H1 (cell line): ENCODE data around the gene TRIM71. TPM values are rescaled to one million over a fixed set of nuclear protein-coding genes. Genes with fewer than 3 reads are reported as not detected.

Experiments used
- CTCF ChIA-PET: fragments of 300-600 bp; sonication (Branson Sonifier 250); formaldehyde crosslinking; loops from one replicate; lab custom pipeline; 2021; ENCODE audit not compliant: partially characterized antibody; lab: Charles Lee
- POLR2A ChIA-PET: fragments of 300-600 bp; sonication (Branson Sonifier 250); formaldehyde crosslinking; loops from one replicate; lab custom pipeline; 2021; ENCODE audit warnings: inconsistent platforms; ENCODE audit not compliant: partially characterized antibody; lab: Charles Lee
- DNase-seq, 2 experiments: peaks; one replicate each; pipeline versions ENCODE4 v3.0.0 to v3.0.0-alpha.2; 2010 to 2022; ENCODE audit warnings: low spot score in 2 of 2, low read depth in 1 of 2, mixed read lengths in 1 of 2
- FAIRE-seq: peaks from 2 replicates; lab custom pipeline; 2011; peaks lifted over from hg19 to GRCh38; lab: Jason Lieb, UNC
- H2AFZ ChIP-seq: 2 replicates; pipeline ENCODE4 v1.8.1; 2012; ENCODE audit warnings: low read length, inconsistent platforms
- H2AK5ac ChIP-seq: 2 replicates; pipeline ENCODE4 v1.6.1; 2013; ENCODE audit warnings: low read depth, low read length
- H2BK120ac ChIP-seq: replicated peaks from 2 replicates; pipeline ENCODE3; 2013; ENCODE audit warnings: low read depth, low read length, inconsistent platforms
- H2BK12ac ChIP-seq: 2 replicates; pipeline ENCODE4 v1.6.1; 2013; ENCODE audit warnings: low read depth, low read length
- H2BK15ac ChIP-seq: 2 replicates; pipeline ENCODE4 v1.6.1; 2013; ENCODE audit warnings: low read length
- H2BK20ac ChIP-seq: 2 replicates; pipeline ENCODE4 v1.6.1; 2013; ENCODE audit warnings: low read length
- H2BK5ac ChIP-seq: 2 replicates; pipeline ENCODE4 v1.6.1; 2013; ENCODE audit warnings: low read depth, low read length
- H3K14ac ChIP-seq: 2 replicates; pipeline ENCODE4 v1.6.1; 2013; ENCODE audit warnings: inconsistent platforms; ENCODE audit not compliant: insufficient read length
- H3K18ac ChIP-seq: 2 replicates; pipeline ENCODE4 v1.6.1; 2013; ENCODE audit warnings: low read length; ENCODE audit errors: extremely low read depth
- H3K23ac ChIP-seq: 2 replicates; pipeline ENCODE4 v1.6.1; 2013; ENCODE audit warnings: inconsistent platforms; ENCODE audit not compliant: insufficient read length
- H3K23me2 ChIP-seq: 2 replicates; pipeline ENCODE4 v1.6.1; 2013; ENCODE audit warnings: low read depth, low read length
- H3K27ac ChIP-seq: 2 replicates; pipeline ENCODE4 v1.6.1; 2011; ENCODE audit warnings: low read depth, low read length, inconsistent platforms
- H3K27me3 ChIP-seq, 4 experiments: replicated peaks in 1 of 4; 1 replicate in 1 of 4; 2 replicates in 3 of 4; pipeline versions ENCODE4 v1.6.1 to v1.8.1; 2011 to 2013; ENCODE audit warnings: low read length in 3 of 4, mild to moderate bottlenecking in 3 of 4, inconsistent platforms in 2 of 4, mixed read lengths in 2 of 4, moderate library complexity in 1 of 4; ENCODE audit not compliant: control insufficient read depth in 3 of 4, insufficient read depth in 3 of 4; ENCODE audit errors: extremely low read depth in 1 of 4
- H3K36me3 ChIP-seq, 4 experiments: 2 replicates each; pipeline versions ENCODE4 v1.6.1 to v1.8.1; 2011 to 2013; ENCODE audit warnings: mild to moderate bottlenecking in 4 of 4, low read length in 3 of 4, moderate library complexity in 2 of 4, control low read depth in 1 of 4, inconsistent platforms in 1 of 4; ENCODE audit not compliant: insufficient read depth in 4 of 4, control insufficient read depth in 2 of 4
- H3K4ac ChIP-seq: replicated peaks from 2 replicates; pipeline ENCODE3; 2013; ENCODE audit warnings: low read length, low read depth, mixed read lengths, inconsistent platforms; ENCODE audit not compliant: insufficient read length
- H3K4me1 ChIP-seq, 4 experiments: replicated peaks in 1 of 4; 1 replicate in 1 of 4; 2 replicates in 3 of 4; pipeline versions ENCODE4 v1.6.1 to v1.8.1; 2011 to 2013; ENCODE audit warnings: low read length in 3 of 4, inconsistent platforms in 2 of 4, mixed read lengths in 1 of 4; ENCODE audit not compliant: insufficient read depth in 4 of 4, control insufficient read depth in 3 of 4
- H3K4me2 ChIP-seq, 2 experiments: 2 replicates each; pipeline versions ENCODE4 v1.6.1 to v1.8.1; 2011 to 2013; ENCODE audit warnings: low read depth in 2 of 2, low read length in 2 of 2, control low read depth in 1 of 2, inconsistent platforms in 1 of 2, mild to moderate bottlenecking in 1 of 2; ENCODE audit not compliant: insufficient read depth in 1 of 2
- H3K4me3 ChIP-seq, 4 experiments: fragments of 200-600, 300-600 bp in 1 of 4; sonication (generic), shearing (Covaris generic), sonication (Bioruptor Twin) in 1 of 4; 2 replicates each; pipeline versions ENCODE4 v1.5.1 to v1.8.1; 2011 to 2016; ENCODE audit warnings: low read length in 4 of 4, low read depth in 3 of 4, control low read depth in 2 of 4, inconsistent platforms in 2 of 4, mild to moderate bottlenecking in 2 of 4, mixed read lengths in 1 of 4, moderate library complexity in 1 of 4; ENCODE audit not compliant: insufficient read depth in 2 of 4; ENCODE audit errors: extremely low read depth in 1 of 4
- H3K56ac ChIP-seq: replicated peaks from 2 replicates; pipeline ENCODE3; 2013; ENCODE audit warnings: low read depth, mild to moderate bottlenecking, mixed read lengths, low read length, inconsistent platforms; ENCODE audit not compliant: insufficient read length
- H3K79me1 ChIP-seq: 2 replicates; pipeline ENCODE4 v1.6.1; 2013; ENCODE audit warnings: low read depth, low read length, control low read depth
- H3K79me2 ChIP-seq, 2 experiments: 2 replicates each; pipeline versions ENCODE4 v1.6.1 to v1.8.1; 2012 to 2013; ENCODE audit warnings: low read length in 2 of 2, mild to moderate bottlenecking in 2 of 2, inconsistent platforms in 1 of 2; ENCODE audit not compliant: insufficient read depth in 2 of 2, control insufficient read depth in 1 of 2
- H3K9ac ChIP-seq, 4 experiments: replicated peaks in 1 of 4; 1 replicate in 1 of 4; 2 replicates in 3 of 4; pipeline versions ENCODE4 v1.6.1 to v1.8.1; 2011 to 2013; ENCODE audit warnings: low read depth in 3 of 4, low read length in 3 of 4, control low read depth in 2 of 4, mild to moderate bottlenecking in 2 of 4, moderate library complexity in 2 of 4, inconsistent platforms in 1 of 4; ENCODE audit errors: extremely low read depth in 1 of 4
- H3K9me3 ChIP-seq, 2 experiments: 2 replicates each; pipeline versions ENCODE4 v1.6.1 to v1.8.1; 2012 to 2013; ENCODE audit warnings: mild to moderate bottlenecking in 2 of 2, moderate library complexity in 2 of 2, control low read depth in 1 of 2, inconsistent platforms in 1 of 2, low read depth in 1 of 2, low read length in 1 of 2, mixed read lengths in 1 of 2; ENCODE audit not compliant: insufficient read depth in 2 of 2
- H4K20me1 ChIP-seq, 2 experiments: replicated peaks in 1 of 2; 2 replicates each; pipeline versions ENCODE3 to v1.8.1; 2011 to 2013; ENCODE audit warnings: inconsistent platforms in 2 of 2, low read length in 2 of 2, mild to moderate bottlenecking in 1 of 2; ENCODE audit not compliant: insufficient read depth in 2 of 2, control insufficient read depth in 1 of 2
- H4K5ac ChIP-seq: 2 replicates; pipeline ENCODE4 v1.6.1; 2013; ENCODE audit warnings: low read length, low read depth, mixed read lengths, inconsistent platforms; ENCODE audit not compliant: insufficient read length
- H4K8ac ChIP-seq: 2 replicates; pipeline ENCODE4 v1.8.0; 2013; ENCODE audit warnings: mild to moderate bottlenecking, moderate library complexity, low read length, inconsistent platforms; ENCODE audit not compliant: insufficient read depth; ENCODE audit errors: extremely low read depth
- H4K91ac ChIP-seq: replicated peaks from 2 replicates; pipeline ENCODE3; 2013; ENCODE audit warnings: low read length, mixed read lengths, inconsistent platforms; ENCODE audit not compliant: insufficient read length
- ATF3 ChIP-seq: IDR thresholded peaks from 2 replicates; pipeline ENCODE4 v1.6.1; 2011; ENCODE audit warnings: low read depth, mild to moderate bottlenecking, low read length; ENCODE audit not compliant: insufficient read depth
- CBX5 ChIP-seq: fragments of 300-800, 300-1000 bp; sonication (generic); IDR thresholded peaks from 2 replicates; pipeline ENCODE4 v1.7.1; 2016; ENCODE audit warnings: antibody characterized with exemption, low read length, low read depth
- JUND ChIP-seq: IDR thresholded peaks from 2 replicates; pipeline ENCODE4 v1.6.1; 2011; ENCODE audit warnings: mild to moderate bottlenecking, improper control_type of control experiment, low read length
- POU5F1 ChIP-seq: IDR thresholded peaks from 2 replicates; pipeline ENCODE4 v1.6.1; 2011; ENCODE audit warnings: low read depth, mild to moderate bottlenecking, low read length, moderate library complexity
- TAF7 ChIP-seq: optimal IDR thresholded peaks from 2 replicates; pipeline ENCODE3; 2011; ENCODE audit warnings: low read depth, mild to moderate bottlenecking, inconsistent platforms, low read length, moderate library complexity, borderline replicate concordance
- TBP ChIP-seq: IDR thresholded peaks from 2 replicates; pipeline ENCODE4 v1.6.1; 2011; ENCODE audit warnings: low read depth, low read length, improper control_type of control experiment
- TEAD4 ChIP-seq: IDR thresholded peaks from 2 replicates; pipeline ENCODE4 v1.6.1; 2012; ENCODE audit warnings: low read depth, low read length, inconsistent platforms, mixed read lengths
- WGBS, 2 experiments: shearing (Covaris generic) in 1 of 2; methylation state at CpG; one replicate each; pipeline versions ENCODE4 v1.1.6 to v1.1.7; 2013 to 2015; ENCODE audit warnings: low lambda C conversion rate in 2 of 2, mixed read lengths in 2 of 2, inconsistent platforms in 1 of 2, low coverage in 1 of 2, missing lambda C conversion rate in 1 of 2; ENCODE audit not compliant: insufficient replicate concordance in 2 of 2, insufficient coverage in 1 of 2, insufficient read length in 1 of 2; ENCODE audit errors: extremely low coverage in 1 of 2, missing lambda C conversion rate in 1 of 2; 5-methylcytosine and 5-hydroxymethylcytosine counted together
- polyA plus RNA-seq, 7 experiments: library from polyadenylated mRNA; depleted of rRNA in 3 of 7; stranded (reverse) in 5 of 7; unstranded in 2 of 7; fragments of >200 nt in 5 of 7; fragments of 200-250 nt in 2 of 7; gene quantifications; 1 replicate in 5 of 7; 2 replicates in 1 of 7; 4 replicates in 1 of 7; pipeline versions ENCODE4 v1.2.1 to v1.2.3, GENCODE V29; 2011 to 2013; ENCODE audit warnings: missing spikeins in 2 of 7, mixed read lengths in 2 of 7
- total RNA-seq: library from RNA; stranded (reverse); fragmentation: NEBNext Ultra II Directional; extraction: Animal tissue kit (Norgen Biotek cat#: 25700); gene quantifications from 2 replicates; pipeline ENCODE4 v1.2.1, GENCODE V29; 2021

The TRIM71 gene
- total and polyA plus RNA-seq, 2 of the 8 experiments (the other 6 are each of a cell fraction or from before 2014, with no cell fraction given): 53.7 to 293 TPM

- Histone ChIP-seq H3K4me2 (peak overlapping the region; percentile 66 to 98), H3K23me2 (peaks cover 3% of the 10 kb centered on the region; the same call in 1 of the 2 replicates), H2AK5ac (peak overlapping the region; percentile 100), H2BK20ac (peak overlapping the region; percentile 94), H3K4me1 (peaks cover 42 to 67% (median 63%) of the 10 kb centered on the region in 4 experiments), H4K8ac (no peak overlapping the region), H3K18ac (peak overlapping the region; percentile 95), H4K20me1 (peaks cover 48 to 50% of the 10 kb centered on the region in 2 experiments), H3K9ac (peak overlapping the region in 3 of 4 experiments; percentile 39 to 96 (median 52); a peak in 6 of 7 replicates), H3K27me3 (no peaks in the 10 kb centered on the region), H3K79me2 (peaks cover 67 to 98% of the 10 kb centered on the region in 2 experiments), H2BK15ac (peak overlapping the region; percentile 94; the same call in 1 of the 2 replicates), H2BK120ac (peak overlapping the region; percentile 89), H3K9me3 (no peaks in the 10 kb centered on the region), H3K4ac (peak overlapping the region; percentile 88), H4K91ac (peak overlapping the region; percentile 70), H3K4me3 (peak overlapping the region; percentile 32 to 58 (median 42); a peak in 6 of 8 replicates), H3K56ac (peak overlapping the region; percentile 43), H2AFZ (no peak overlapping the region), H3K27ac (peak overlapping the region; percentile 91), H2BK5ac (peak overlapping the region; percentile 100), H3K79me1 (peaks cover 23% of the 10 kb centered on the region), H3K23ac (no peak overlapping the region), H3K36me3 (peaks cover 2 to 19% (median 7%) of the 10 kb centered on the region in 4 experiments; a peak in 7 of 8 replicates), H2BK12ac (peak overlapping the region; percentile 100), H4K5ac (peak overlapping the region; percentile 95), H3K14ac (no peak overlapping the region)
- DNase-seq (peak; percentile 88 to 93), FAIRE-seq (peak; percentile 97)
- POLR2A ChIA-PET: interaction anchor here (0.7 to 8.2 kb wide), 25 partner anchors 10 to 89 kb away, joined by 3 to 104 read pairs (median 5); partner anchors contain the start of gene TRIM71
- CTCF ChIA-PET: interaction anchor here (0.9 to 5.1 kb wide), 9 partner anchors 10 to 54 kb away, joined by 3 to 34 read pairs (median 4); no protein-coding TSS in a partner anchor
- WGBS, 2 experiments: 1% methylated on average over 15 of the region's 15 CpGs; no CpG with 5 or more reads in 1 of the 2 experiments
- TF ChIP-seq CBX5: no peak
- no peak for TF ChIP-seq JUND
- no peak for TF ChIP-seq POU5F1
- no peak for TF ChIP-seq TBP
- TF ChIP-seq ATF3: no peak
- peak; percentile 98 for TF ChIP-seq TEAD4
- TF ChIP-seq TAF7: no peak
Measured at GRCh38 chr3:32869513-32870047, 51.8 kb downstream of the TRIM71 start.
